Right lobe of liver (tissue), 4 donors: Measurements from ENCODE around the gene KCTD20.

Experiments
- CTCF ChIP-seq, 4 donors: fragments of 200-600 bp in 3 of 4; fragments of 450-650 bp in 1 of 4; IDR thresholded peaks; one replicate each; pipeline versions ENCODE4 v1.5.1 to v1.8.0; 2016 to 2022; ENCODE audit warnings: antibody characterized with exemption in 4 of 4, mild to moderate bottlenecking in 2 of 4
- POLR2A ChIP-seq: fragments of 450-650 bp; IDR thresholded peaks from one replicate; pipeline ENCODE4 v1.6.1; 2017; ENCODE audit warnings: antibody characterized with exemption, mild to moderate bottlenecking
- donor health status: DM: no; HTN: no; CAD: no.
- donor health status: DM: no; HTN: no; CAD: no.
- donor health status: DM: no; HTN: yes; CAD: no.

DNA sequence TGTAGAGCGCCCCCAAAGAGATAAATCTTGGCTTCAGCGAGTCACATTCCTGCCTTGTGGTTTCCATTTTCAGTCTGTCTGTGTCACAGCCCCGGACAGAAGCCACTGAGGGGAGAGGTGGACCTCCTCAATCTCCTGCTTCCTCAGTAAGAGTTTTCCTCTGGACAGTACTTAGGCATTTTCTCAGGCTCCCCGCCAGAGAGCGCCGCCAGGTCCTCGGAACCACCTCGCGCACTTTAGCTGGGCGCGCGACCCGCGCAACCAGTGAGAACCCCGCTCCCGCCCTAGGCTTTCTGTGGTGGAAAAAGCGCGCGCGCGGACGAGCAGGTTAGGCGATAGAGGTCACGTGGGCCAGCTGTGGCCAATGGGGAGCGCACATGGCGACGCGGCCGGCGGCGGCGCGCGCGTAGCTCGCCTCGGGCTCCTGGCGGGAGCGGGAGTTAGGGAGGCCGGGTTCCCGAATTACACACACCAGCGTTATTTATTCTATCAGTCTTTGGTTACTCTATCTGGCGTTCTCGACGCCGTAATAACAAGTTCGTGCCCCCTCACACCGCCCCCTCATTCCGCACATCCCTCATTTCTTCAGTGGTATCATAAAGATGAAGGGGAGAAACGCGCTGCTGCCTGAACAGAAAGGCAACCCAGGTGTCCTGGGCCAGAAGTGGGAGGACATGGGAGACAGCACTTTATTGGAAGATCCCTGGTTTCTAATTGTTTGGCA, 19.5 kb upstream of the KCTD20 start:
- TF ChIP-seq POLR2A, result peak; percentile 57
- peak; percentile 63 to 74 (median 69) for TF ChIP-seq CTCF (IDR thresholded peaks at IDR 0.05)
